IPS DF 4.7 (cell line): Measurements from ENCODE around the gene DDX47.
"Not testable (repeated sequence)": the region's sequence is repeated elsewhere in the genome, so short reads cannot be mapped to it uniquely, and the experiment has no call there.

Experiments used
- DNase-seq: peaks from one replicate; pipeline ENCODE4 v3.0.0-alpha.2; 2013; ENCODE audit warnings: low spot score; ENCODE audit errors: extremely low read depth

Gene DDX47

GRCh38 chr12:12871587-12872138 is 58.5 kb downstream of the DDX47 start:
- no peak for DNase-seq

GRCh38 chr12:12872139-12872933 is 59.2 kb downstream of the DDX47 start:
- no peak for DNase-seq

GRCh38 chr12:12872934-12873275 is 59.8 kb downstream of the DDX47 start:
- no peak for DNase-seq

GRCh38 chr12:12874029-12874428 is 60.9 kb downstream of the DDX47 start:
- DNase-seq, result no peak

- DNase-seq, result not testable (repeated sequence)
Measured at GRCh38 chr12:12875301-12875700, 62.2 kb downstream of the DDX47 start.

GRCh38 chr12:12877153-12877768 is 64.1 kb downstream of the DDX47 start:
- DNase-seq, result no peak

- DNase-seq, result no peak
Measured at GRCh38 chr12:12877781-12878455, 64.8 kb downstream of the DDX47 start.
